WERI-Rb-1 (cell line): ENCODE measurements around the gene AVL9.

Experiments used
- DNase-seq: peaks from one replicate; pipeline ENCODE4 v3.0.0-alpha.2; 2020
- H3K27ac ChIP-seq: fragments of 250-450 bp; sonication (Bioruptor Pico); 2 replicates; pipeline ENCODE4 v1.5.1; 2020; ENCODE audit warnings: mild to moderate bottlenecking, moderate library complexity
- H3K27me3 ChIP-seq: fragments of 250-450 bp; sonication (Bioruptor Pico); 2 replicates; pipeline ENCODE4 v1.5.1; 2021; ENCODE audit warnings: mild to moderate bottlenecking, low read depth, moderate library complexity; ENCODE audit not compliant: insufficient read depth, severe bottlenecking
- H3K36me3 ChIP-seq: fragments of 250-450 bp; sonication (Bioruptor Pico); 2 replicates; pipeline ENCODE4 v1.5.1; 2020; ENCODE audit warnings: mild to moderate bottlenecking, moderate library complexity
- H3K4me3 ChIP-seq: 2 replicates; pipeline ENCODE4 v1.5.1; 2011; ENCODE audit warnings: low read depth, mild to moderate bottlenecking, control low read depth, low read length
- H3K9me3 ChIP-seq: fragments of 250-450 bp; sonication (Bioruptor Pico); 2 replicates; pipeline ENCODE4 v1.5.1; 2021; ENCODE audit warnings: mild to moderate bottlenecking, moderate library complexity; ENCODE audit not compliant: severe bottlenecking
- CTCF ChIP-seq: IDR thresholded peaks from 2 replicates; pipeline ENCODE4 v1.5.1; 2011; ENCODE audit warnings: low read depth, mild to moderate bottlenecking, control low read depth, inconsistent platforms, low read length

The AVL9 gene

GRCh38 chr7:32580646-32581045, 85.4 kb downstream of the AVL9 start:
- no peak overlapping the region for H3K27ac ChIP-seq
- peaks cover 62% of the 10 kb centered on the region for H3K36me3 ChIP-seq
- H3K9me3 ChIP-seq = no peaks in the 10 kb centered on the region
- no peak for TF ChIP-seq CTCF
- H3K27me3 ChIP-seq = no peaks in the 10 kb centered on the region
- no peak overlapping the region for H3K4me3 ChIP-seq
- no peak for DNase-seq

GRCh38 chr7:32582036-32582435, 86.7 kb downstream of the AVL9 start:
- H3K27ac ChIP-seq = no peak overlapping the region
- no peaks in the 10 kb centered on the region for H3K27me3 ChIP-seq
- TF ChIP-seq CTCF = no peak
- peaks cover 64% of the 10 kb centered on the region for H3K36me3 ChIP-seq
- no peaks in the 10 kb centered on the region for H3K9me3 ChIP-seq
- no peak for DNase-seq
- no peak overlapping the region for H3K4me3 ChIP-seq

GRCh38 chr7:32583791-32584190, 88.5 kb downstream of the AVL9 start:
- H3K4me3 ChIP-seq = no peak overlapping the region
- no peak overlapping the region for H3K27ac ChIP-seq
- TF ChIP-seq CTCF = no peak
- no peak for DNase-seq
- H3K27me3 ChIP-seq = no peaks in the 10 kb centered on the region
- peaks cover 65% of the 10 kb centered on the region for H3K36me3 ChIP-seq
- no peaks in the 10 kb centered on the region for H3K9me3 ChIP-seq

- Histone ChIP-seq H3K27ac (no peak overlapping the region), H3K36me3 (peaks cover 53% of the 10 kb centered on the region), H3K9me3 (no peaks in the 10 kb centered on the region), H3K27me3 (no peaks in the 10 kb centered on the region), H3K4me3 (no peak overlapping the region)
- no peak for DNase-seq
- TF ChIP-seq CTCF = no peak
These were observed 91.3 kb downstream of the AVL9 start for GRCh38 chr7:32586291-32587221.

- H3K36me3 ChIP-seq = peaks cover 45% of the 10 kb centered on the region
- no peak overlapping the region for H3K27ac ChIP-seq
- no peak overlapping the region for H3K4me3 ChIP-seq
- TF ChIP-seq CTCF = no peak
- no peaks in the 10 kb centered on the region for H3K9me3 ChIP-seq
- H3K27me3 ChIP-seq = no peaks in the 10 kb centered on the region
- DNase-seq = no peak
These were observed 92.2 kb downstream of the AVL9 start for GRCh38 chr7:32587411-32587948.
